DOHH2 (cell line): ENCODE data around the gene GNL1.
"Not testable (repeated sequence)": the region's sequence is repeated elsewhere in the genome, so short reads cannot be mapped to it uniquely, and the experiment has no call there.

Source experiments
- H3F3A ChIP-seq: fragments of 200-600 bp; sonication (generic), shearing (Covaris generic); 2 replicates; pipeline ENCODE4 v1.6.0; 2016; ENCODE audit warnings: antibody characterized with exemption, mild to moderate bottlenecking; ENCODE audit not compliant: control insufficient read depth, insufficient read depth
- H3K27ac ChIP-seq: fragments of 200-600 bp; sonication (generic); 2 replicates; pipeline ENCODE4 v1.5.1; 2014; ENCODE audit warnings: low read depth, mild to moderate bottlenecking, low read length, moderate library complexity
- H3K27me3 ChIP-seq: fragments of 200-600 bp; sonication (generic); 2 replicates; pipeline ENCODE4 v1.6.1; 2014; ENCODE audit warnings: mild to moderate bottlenecking, low read length, mixed read lengths; ENCODE audit not compliant: control insufficient read depth
- H3K36me3 ChIP-seq: fragments of 200-600 bp; sonication (generic); 2 replicates; pipeline ENCODE4 v1.6.1; 2014; ENCODE audit warnings: mild to moderate bottlenecking, low read length, moderate library complexity, mixed read lengths; ENCODE audit not compliant: control insufficient read depth
- H3K4me1 ChIP-seq: fragments of 200-600 bp; sonication (generic); 2 replicates; pipeline ENCODE4 v1.6.1; 2014; ENCODE audit warnings: mild to moderate bottlenecking, low read length, mixed read lengths; ENCODE audit not compliant: control insufficient read depth
- H3K4me2 ChIP-seq: fragments of 200-600 bp; sonication (generic); 2 replicates; pipeline ENCODE4 v1.6.0; 2014; ENCODE audit warnings: mild to moderate bottlenecking, low read length, moderate library complexity
- H3K4me3 ChIP-seq: fragments of 200-600 bp; sonication (generic); 2 replicates; pipeline ENCODE4 v1.5.1; 2014; ENCODE audit warnings: mild to moderate bottlenecking, low read length, mixed read lengths
- H3K79me2 ChIP-seq: fragments of 200-600 bp; sonication (generic); 2 replicates; pipeline ENCODE4 v1.6.1; 2014; ENCODE audit warnings: mild to moderate bottlenecking, low read length, mixed read lengths; ENCODE audit not compliant: control insufficient read depth
- H3K9me2 ChIP-seq: fragments of 200-600 bp; sonication (generic); replicated peaks from 2 replicates; pipeline ENCODE4 v1.6.1; 2014; ENCODE audit warnings: mild to moderate bottlenecking, low read length, mixed read lengths; ENCODE audit not compliant: control insufficient read depth
- H3K9me3 ChIP-seq: fragments of 200-600 bp; sonication (generic); 2 replicates; pipeline ENCODE4 v1.6.1; 2014; ENCODE audit warnings: antibody characterized with exemption, low read length, mixed read lengths; ENCODE audit not compliant: control insufficient read depth, insufficient read depth
- H4K20me1 ChIP-seq: fragments of 200-600 bp; sonication (generic); 2 replicates; pipeline ENCODE4 v1.6.0; 2014; ENCODE audit warnings: low read depth, mild to moderate bottlenecking, antibody characterized with exemption, low read length, moderate library complexity; ENCODE audit not compliant: control insufficient read depth, insufficient read depth
- CTCF ChIP-seq: fragments of 200-600 bp; sonication (generic); IDR thresholded peaks from one replicate; pipeline ENCODE4 v1.5.1; 2014; ENCODE audit warnings: antibody characterized with exemption, mild to moderate bottlenecking, low read depth, low read length; ENCODE audit not compliant: poor library complexity, severe bottlenecking
- EZH2phosphoT487 ChIP-seq: fragments of 200-600 bp; sonication (generic); IDR thresholded peaks from 2 replicates; pipeline ENCODE4 v1.6.1; 2017; ENCODE audit warnings: borderline replicate concordance, mild to moderate bottlenecking, antibody characterized with exemption, low read length, moderate library complexity, mixed read lengths

Gene GNL1

GRCh38 chr6:30497714-30498113 is 58.6 kb downstream of the GNL1 start:
- TF ChIP-seq CTCF (no peak), EZH2phosphoT487 (no peak)
- no peaks in the 10 kb centered on the region for H3K9me2 ChIP-seq
- H3K36me3 ChIP-seq = peaks cover 9% of the 10 kb centered on the region
- no peak overlapping the region for H3K27ac ChIP-seq
- peaks cover 9% of the 10 kb centered on the region for H3K4me1 ChIP-seq
- H3K79me2 ChIP-seq = no peaks in the 10 kb centered on the region
- H3F3A ChIP-seq = peaks cover 7% of the 10 kb centered on the region
- H4K20me1 ChIP-seq = peaks cover 7% of the 10 kb centered on the region; the same call in 1 of the 2 replicates
- H3K9me3 ChIP-seq = no peaks in the 10 kb centered on the region
- peaks cover 10% of the 10 kb centered on the region for H3K27me3 ChIP-seq
- no peak overlapping the region for H3K4me2 ChIP-seq
- H3K4me3 ChIP-seq = no peak overlapping the region

GRCh38 chr6:30497261-30497599 is 59.1 kb downstream of the GNL1 start:
- H3K4me3 ChIP-seq, H3K9me3 ChIP-seq, H3K4me2 ChIP-seq, H3K9me2 ChIP-seq, H3K27me3 ChIP-seq, H3F3A ChIP-seq, H3K79me2 ChIP-seq, H3K4me1 ChIP-seq, H3K27ac ChIP-seq, H4K20me1 ChIP-seq: not testable (repeated sequence)
- H3K36me3 ChIP-seq = peaks cover 14% of the 10 kb centered on the region

- Histone ChIP-seq H3K4me2 (no peak overlapping the region), H4K20me1 (peaks cover 10% of the 10 kb centered on the region; the same call in 1 of the 2 replicates), H3K36me3 (peaks cover 25% of the 10 kb centered on the region), H3F3A (peaks cover 6% of the 10 kb centered on the region), H3K4me1 (peaks cover 10% of the 10 kb centered on the region), H3K9me3 (no peaks in the 10 kb centered on the region), H3K27ac (no peak overlapping the region), H3K27me3 (peaks cover 9% of the 10 kb centered on the region), H3K4me3 (no peak overlapping the region), H3K79me2 (0 out of 2 replicates have a peak, but pooled peaks cover 4% of the 10 kb centered on the region), H3K9me2 (no peaks in the 10 kb centered on the region)
- no peak for TF ChIP-seq EZH2phosphoT487
- TF ChIP-seq CTCF = no peak
These were observed 60.3 kb downstream of the GNL1 start for GRCh38 chr6:30495993-30496392.

- peaks cover 19% of the 10 kb centered on the region; the same call in 1 of the 2 replicates for H4K20me1 ChIP-seq
- not testable (repeated sequence) for H3K9me3 ChIP-seq, H3K9me2 ChIP-seq, H3K27me3 ChIP-seq, H3K27ac ChIP-seq, H3K4me2 ChIP-seq, H3F3A ChIP-seq, H3K4me3 ChIP-seq
- peaks cover 34% of the 10 kb centered on the region for H3K36me3 ChIP-seq
- peaks cover 13% of the 10 kb centered on the region for H3K79me2 ChIP-seq
- peaks cover 10% of the 10 kb centered on the region for H3K4me1 ChIP-seq
These were observed 61.2 kb downstream of the GNL1 start for GRCh38 chr6:30495060-30495459.
